GM23338 (cell line): Measurements from ENCODE around the gene YPEL3. TPM values are rescaled to one million over a fixed set of nuclear protein-coding genes. Genes with fewer than 3 reads are reported as not detected.
A peak's percentile ranks its signal among the peaks of the same experiment; 100 is the strongest.

Source experiments
- ATAC-seq: fragments of 200-7000 bp; cut with Tn5 transposase; 3 replicates; pipeline ENCODE4 v1.9.1; 2020
- DNase-seq: peaks from one replicate; pipeline ENCODE4 v3.0.0-alpha.2; 2015; ENCODE audit warnings: low spot score
- H2AFZ ChIP-seq: fragments of 200-600 bp; sonication (generic); 2 replicates; pipeline ENCODE4 v1.8.0; 2016; ENCODE audit warnings: antibody characterized with exemption, mild to moderate bottlenecking, moderate library complexity
- H3F3A ChIP-seq: fragments of 200-600 bp; sonication (generic); replicated peaks from 2 replicates; pipeline ENCODE4 v1.8.0; 2017; ENCODE audit warnings: antibody characterized with exemption, mixed run types, low read depth
- H3K27ac ChIP-seq: fragments of 200-600 bp; sonication (generic); 2 replicates; pipeline ENCODE4 v1.6.1; 2016; ENCODE audit warnings: low read depth
- H3K27me3 ChIP-seq: fragments of 200-600 bp; sonication (generic); 2 replicates; pipeline ENCODE4 v1.8.0; 2016; ENCODE audit warnings: mild to moderate bottlenecking, mixed run types, moderate library complexity; ENCODE audit not compliant: insufficient read depth
- H3K36me3 ChIP-seq: fragments of 200-600 bp; sonication (generic); 2 replicates; pipeline ENCODE4 v1.8.0; 2016; ENCODE audit warnings: mild to moderate bottlenecking; ENCODE audit not compliant: insufficient read depth
- H3K4me1 ChIP-seq: fragments of 200-600 bp; sonication (generic); 2 replicates; pipeline ENCODE4 v1.8.0; 2016; ENCODE audit warnings: mild to moderate bottlenecking, moderate library complexity; ENCODE audit not compliant: insufficient read depth
- H3K4me2 ChIP-seq: fragments of 200-600 bp; sonication (generic); 2 replicates; pipeline ENCODE4 v1.7.1; 2017; ENCODE audit warnings: mixed run types
- H3K4me3 ChIP-seq: fragments of 200-600 bp; sonication (generic); 2 replicates; pipeline ENCODE4 v1.6.1; 2016; ENCODE audit warnings: mixed run types
- H3K79me2 ChIP-seq: fragments of 200-600 bp; sonication (generic); replicated peaks from 2 replicates; pipeline ENCODE4 v1.8.0; 2017; ENCODE audit warnings: mild to moderate bottlenecking; ENCODE audit not compliant: insufficient read depth
- H3K9me2 ChIP-seq: fragments of 200-600 bp; sonication (generic); 2 replicates; pipeline ENCODE4 v1.8.0; 2017; ENCODE audit not compliant: insufficient read depth
- H4K20me1 ChIP-seq: fragments of 200-600 bp; sonication (generic); replicated peaks from 2 replicates; pipeline ENCODE4 v1.8.0; 2017; ENCODE audit warnings: mild to moderate bottlenecking; ENCODE audit not compliant: insufficient read depth
- H3K27ac Mint-ChIP-seq: 2 replicates; pipeline ENCODE4 v1.8.0; 2020; ENCODE audit warnings: inconsistent platforms, mild to moderate bottlenecking, moderate library complexity, mixed read lengths
- H3K27me3 Mint-ChIP-seq: 3 replicates; pipeline ENCODE4 v1.8.0; 2022; ENCODE audit warnings: low read depth, mild to moderate bottlenecking, moderate library complexity, mixed read lengths, inconsistent platforms; ENCODE audit not compliant: insufficient read depth, poor library complexity
- H3K36me3 Mint-ChIP-seq: 3 replicates; pipeline ENCODE4 v1.8.0; 2021; ENCODE audit warnings: low read depth, mild to moderate bottlenecking, inconsistent platforms, moderate library complexity, mixed read lengths
- H3K4me1 Mint-ChIP-seq: 3 replicates; pipeline ENCODE4 v1.8.0; 2020; ENCODE audit warnings: mild to moderate bottlenecking, inconsistent platforms, mixed read lengths
- H3K4me3 Mint-ChIP-seq: 3 replicates; pipeline ENCODE4 v1.8.0; 2021; ENCODE audit warnings: moderate library complexity, mild to moderate bottlenecking, inconsistent platforms, mixed read lengths
- H3K9me3 Mint-ChIP-seq: 3 replicates; pipeline ENCODE4 v1.8.0; 2020; ENCODE audit warnings: moderate library complexity, mild to moderate bottlenecking, inconsistent platforms, mixed read lengths
- CREB1 ChIP-seq: fragments of 250-450 bp; sonication (Bioruptor Pico); IDR thresholded peaks from 2 replicates; pipeline ENCODE4 v1.5.0; 2020; ENCODE audit warnings: low read depth, mild to moderate bottlenecking, moderate library complexity
- ETS1 ChIP-seq: IDR thresholded peaks from 2 replicates; pipeline ENCODE4 v1.6.1; 2016; ENCODE audit warnings: antibody characterized with exemption
- EZH2 ChIP-seq: fragments of 200-600 bp; sonication (generic); IDR thresholded peaks from one replicate; pipeline ENCODE4 v1.8.0; 2017; ENCODE audit warnings: antibody characterized with exemption, mild to moderate bottlenecking, low read depth; ENCODE audit not compliant: unreplicated experiment
- EZH2phosphoT487 ChIP-seq: fragments of 200-600 bp; sonication (generic); IDR thresholded peaks from one replicate; pipeline ENCODE4 v1.8.1; 2018; ENCODE audit warnings: antibody characterized with exemption; ENCODE audit not compliant: unreplicated experiment
- POLR2AphosphoS5 ChIP-seq: IDR thresholded peaks from 2 replicates; pipeline ENCODE4 v1.6.1; 2016; ENCODE audit warnings: antibody characterized with exemption, low read depth
- STAT1 ChIP-seq: IDR thresholded peaks from one replicate; pipeline ENCODE4 v1.6.1; 2016; ENCODE audit warnings: antibody characterized with exemption; ENCODE audit not compliant: unreplicated experiment
- ZNF462 ChIP-seq: fragments of 250-450 bp; sonication (Bioruptor Pico); IDR thresholded peaks from 2 replicates; pipeline ENCODE4 v1.5.0; 2020; ENCODE audit warnings: mild to moderate bottlenecking, moderate library complexity
- polyA plus RNA-seq: library from polyadenylated mRNA; unstranded; fragments of >200 nt; fragmentation: Nextera tagmentation; extraction: Ambion mirVana; gene quantifications from 2 replicates; pipeline ENCODE4 v1.2.1, GENCODE V29; 2016
- total RNA-seq: library from RNA; depleted of rRNA; stranded (reverse); fragments of >200 nt; shearing (Covaris generic); gene quantifications from 2 replicates; pipeline ENCODE4 v1.2.3, GENCODE V29; 2014

YPEL3 gene
- total and polyA plus RNA-seq, 2 experiments from 2014 or later, result 27.8 to 86.1 TPM

GRCh38 chr16:30075503-30076275 is 20.3 kb downstream of the YPEL3 start, which contains the start of gene PPP4C:
PPP4C (plus strand) TSS chr16:30075994; CDS start chr16:30076378, 384 bp downstream.
- peaks cover 16% of the 10 kb centered on the region for H3K4me1 ChIP-seq
- H3K27me3 ChIP-seq, result no peaks in the 10 kb centered on the region
- H3K27ac ChIP-seq, result peak within 1 kb of the TSS; percentile 94
- H3K4me2 ChIP-seq, result peak within 1 kb of the TSS; percentile 90
- H3K4me3 Mint-ChIP-seq, result peak within 1 kb of the TSS; percentile 93
- H3K36me3 Mint-ChIP-seq, result peaks cover 60% of the 10 kb centered on the region
- no peaks in the 10 kb centered on the region for H3K9me2 ChIP-seq
- peak; percentile 92 for ATAC-seq
- H4K20me1 ChIP-seq, result peaks cover 35% of the 10 kb centered on the region
- H3K79me2 ChIP-seq, result peaks cover 32% of the 10 kb centered on the region
- 0 out of 2 replicates have a peak within 1 kb of the TSS, but pooled peaks have one; percentile 18 for H2AFZ ChIP-seq
- DNase-seq, result peak; percentile 96
- H3K4me1 Mint-ChIP-seq, result peaks cover 10% of the 10 kb centered on the region
- TF ChIP-seq EZH2 (no peak), POLR2AphosphoS5 (peak; percentile 94), CREB1 (CRISPR knock-in tag) (peak; percentile 91), EZH2phosphoT487 (no peak), ETS1 (peak; percentile 64), STAT1 (no peak)
- no peaks in the 10 kb centered on the region for H3K9me3 Mint-ChIP-seq
- H3K4me3 ChIP-seq, result peak within 1 kb of the TSS; percentile 96
- H3K36me3 ChIP-seq, result peaks cover 21% of the 10 kb centered on the region
- H3F3A ChIP-seq, result peaks cover 36% of the 10 kb centered on the region
- peak within 1 kb of the TSS; percentile 96 for H3K27ac Mint-ChIP-seq
- peaks cover 18% of the 10 kb centered on the region for H3K27me3 Mint-ChIP-seq

- peaks cover 36% of the 10 kb centered on the region for H3K79me2 ChIP-seq
- TF ChIP-seq EZH2, result no peak
- no peak for TF ChIP-seq ZNF462
- no peak for TF ChIP-seq POLR2AphosphoS5
Measured at GRCh38 chr16:30070490-30070889, 25.5 kb downstream of the YPEL3 start.

More at GRCh38 chr16:30070490-30070889, 25.5 kb downstream of the YPEL3 start:
- Histone ChIP-seq H3K4me2 (no peak overlapping the region), H4K20me1 (peaks cover 42% of the 10 kb centered on the region), H3K27me3 (no peaks in the 10 kb centered on the region), H3K4me3 (no peak overlapping the region), H3K36me3 (peaks cover 33% of the 10 kb centered on the region), H3K4me1 (peaks cover 11% of the 10 kb centered on the region), H3F3A (peaks cover 65% of the 10 kb centered on the region), H3K9me2 (no peaks in the 10 kb centered on the region), H2AFZ (no peak overlapping the region), H3K27ac (no peak overlapping the region)
- DNase-seq (no peak), ATAC-seq (no peak)
- H3K36me3 Mint-ChIP-seq, result peaks cover 69% of the 10 kb centered on the region
- no peak overlapping the region for H3K4me3 Mint-ChIP-seq
- H3K27ac Mint-ChIP-seq, result no peak overlapping the region
- H3K9me3 Mint-ChIP-seq, result no peaks in the 10 kb centered on the region
- peaks cover 12% of the 10 kb centered on the region for H3K4me1 Mint-ChIP-seq
- H3K27me3 Mint-ChIP-seq, result peaks cover 28% of the 10 kb centered on the region
